HG02678 (cell line): ENCODE measurements around the gene CEP68.
"Not testable (repeated sequence)": the region's sequence is repeated elsewhere in the genome, so short reads cannot be mapped to it uniquely, and the experiment has no call there.

Experiments
- ATAC-seq: cut with Tn5 transposase; IDR thresholded peaks from one replicate; pipeline ENCODE4 v1.9.1; 2021; ENCODE audit warnings: mild to moderate bottlenecking, moderate library complexity; ENCODE audit not compliant: unreplicated experiment

Gene CEP68

DNA sequence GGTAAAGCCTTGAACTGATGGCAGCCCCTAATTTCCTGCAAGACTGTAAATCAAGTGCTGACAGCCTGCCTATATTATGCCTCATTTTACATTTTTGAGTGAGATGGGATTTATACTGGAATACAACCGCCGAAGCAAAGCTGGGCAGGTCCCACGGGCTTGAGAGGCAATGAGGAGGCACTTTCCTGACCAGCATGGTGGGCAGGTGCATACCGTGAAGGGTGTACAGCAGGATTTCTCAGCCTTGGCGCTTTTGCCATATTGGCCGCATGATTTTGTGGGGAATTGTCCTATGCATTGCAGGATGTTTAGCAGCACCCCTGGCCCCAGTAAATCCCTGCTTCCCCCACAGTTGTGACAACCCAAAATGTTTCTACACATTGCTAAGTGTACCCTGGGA, 22.8 kb downstream of the CEP68 start:
- no peak for ATAC-seq

DNA sequence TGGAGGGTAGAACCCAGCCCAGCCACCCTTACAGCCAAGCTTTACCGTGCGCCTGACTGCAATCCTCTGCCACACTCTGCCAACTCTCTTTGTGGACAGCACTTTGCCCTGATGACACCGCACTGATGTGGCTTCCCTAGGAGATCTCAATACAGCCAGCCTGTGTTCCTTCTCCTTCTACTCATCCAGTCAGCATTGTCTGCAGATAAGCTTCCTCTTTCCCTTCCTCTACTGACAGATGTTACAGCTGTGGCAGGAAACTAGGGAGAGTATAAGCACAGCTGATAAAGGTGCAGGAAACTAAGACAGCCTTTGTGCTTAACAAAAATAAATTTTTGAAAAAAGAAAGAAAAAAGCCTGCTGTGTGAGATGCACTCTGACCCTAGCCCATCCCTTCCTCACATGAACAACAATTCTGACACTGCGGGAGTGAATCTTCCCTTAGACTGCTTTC, 25.0 kb downstream of the CEP68 start:
- no peak for ATAC-seq

DNA sequence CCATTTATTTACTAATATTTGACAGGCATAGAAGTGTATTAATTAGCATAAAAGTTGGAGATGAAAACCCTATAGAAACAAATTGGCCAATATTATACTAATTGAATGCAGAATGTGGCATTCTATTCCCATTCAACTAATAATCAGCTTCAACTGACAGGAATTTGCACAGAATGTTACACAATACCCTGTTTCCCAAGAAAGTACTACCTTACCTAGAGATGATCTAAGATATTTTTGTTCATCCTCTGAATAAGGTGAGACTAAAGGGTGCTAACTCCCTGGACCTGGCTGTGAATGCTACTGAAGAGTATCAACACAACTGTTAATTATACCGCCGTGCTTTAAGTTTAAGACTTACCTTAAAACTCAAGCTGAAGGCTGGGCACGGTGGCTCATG, 28.9 kb downstream of the CEP68 start:
- no peak for ATAC-seq

DNA sequence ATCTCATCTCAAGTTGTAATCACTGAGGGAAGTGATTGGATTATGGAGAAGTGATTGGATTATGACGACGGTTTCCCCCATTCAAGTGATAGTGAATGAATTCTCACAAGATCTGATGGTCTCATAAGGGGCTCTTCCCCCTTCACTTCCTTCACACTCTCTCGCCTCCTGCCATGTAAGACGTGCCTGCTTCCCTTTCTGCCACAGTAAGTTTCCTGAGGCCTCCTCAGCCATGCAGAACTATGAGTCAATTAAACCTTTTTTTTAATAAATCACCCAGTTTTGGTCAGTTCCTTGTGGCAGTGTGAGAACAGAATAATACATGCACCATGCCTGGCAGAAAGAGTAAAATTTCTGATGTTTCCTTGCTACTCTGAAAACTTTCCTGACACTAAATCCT, 36.6 kb downstream of the CEP68 start:
- no peak for ATAC-seq

DNA sequence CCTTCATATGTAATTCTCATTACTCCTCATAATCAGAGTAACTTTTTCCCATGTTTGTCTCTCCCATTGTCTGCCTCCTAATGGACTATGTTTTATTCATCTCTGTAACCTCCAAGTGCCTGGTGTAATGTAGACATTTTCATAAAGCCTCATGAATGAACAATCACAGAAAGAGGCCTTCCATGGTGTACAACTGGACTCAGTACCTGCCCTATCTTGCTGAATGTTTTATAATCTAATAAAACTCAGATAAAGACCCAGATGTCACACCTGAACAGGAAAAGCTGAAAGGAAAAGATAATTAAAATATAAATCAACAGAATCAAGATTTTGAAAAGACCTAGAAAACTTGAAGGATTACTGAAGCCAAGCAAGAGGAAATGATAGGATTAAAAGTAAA, 37.0 kb downstream of the CEP68 start:
- no peak for ATAC-seq

DNA sequence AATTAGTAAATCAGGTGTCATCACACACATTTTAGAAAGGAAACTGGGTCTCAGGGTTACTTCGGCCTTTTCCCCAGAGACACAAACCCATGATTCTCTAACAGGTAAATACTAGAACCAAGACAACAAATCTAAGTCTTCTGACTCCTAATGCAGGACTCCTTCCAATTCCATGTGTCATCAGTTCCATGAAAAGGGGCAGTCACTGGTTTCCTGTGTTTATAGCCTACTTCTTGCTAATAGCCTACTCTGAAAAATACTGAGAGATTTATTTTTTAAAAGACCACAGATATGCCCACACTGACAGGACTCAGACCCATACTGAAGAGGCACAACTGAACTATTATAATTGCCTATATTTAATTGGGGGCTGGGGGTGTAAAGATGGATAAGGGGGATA, 40.7 kb downstream of the CEP68 start:
- no peak for ATAC-seq

DNA sequence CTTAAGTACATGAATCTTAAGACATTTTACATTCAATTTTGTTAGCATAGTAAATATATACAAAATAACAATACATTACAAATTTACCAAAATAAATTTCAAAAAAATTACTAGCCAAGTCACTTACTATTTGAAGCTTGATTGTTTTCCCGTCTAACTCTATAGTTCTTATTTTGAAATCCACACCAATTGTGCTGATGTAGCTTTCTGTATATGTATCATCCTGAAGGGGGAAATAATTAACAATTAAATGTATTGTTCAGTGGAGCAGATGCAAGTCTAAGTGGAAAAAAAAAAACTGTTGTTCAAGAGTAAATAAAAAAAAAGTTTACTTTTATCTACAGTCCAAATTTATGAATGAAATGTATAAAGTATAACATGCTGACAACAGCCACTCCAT, 41.6 kb downstream of the CEP68 start:
- no peak for ATAC-seq

DNA sequence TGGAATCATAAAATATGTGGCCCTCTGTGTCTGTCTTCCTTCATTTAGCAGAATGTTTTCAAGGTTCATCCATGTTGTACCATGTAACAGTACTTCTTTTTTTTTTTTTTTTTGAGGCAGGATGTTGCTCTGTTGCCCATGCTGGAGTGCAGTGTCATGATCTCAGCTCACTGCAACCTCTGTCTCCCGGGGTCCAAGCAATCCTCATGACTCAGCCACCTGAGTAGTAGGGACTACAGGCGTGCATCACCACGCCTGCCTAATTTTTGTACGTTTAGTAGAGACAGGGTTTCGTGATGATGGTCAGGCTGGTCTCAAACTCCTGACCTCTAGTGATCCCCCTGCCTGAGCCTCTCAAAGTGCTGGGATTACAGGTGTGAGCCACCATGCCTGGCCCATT, 42.5 kb downstream of the CEP68 start:
- no peak for ATAC-seq

DNA sequence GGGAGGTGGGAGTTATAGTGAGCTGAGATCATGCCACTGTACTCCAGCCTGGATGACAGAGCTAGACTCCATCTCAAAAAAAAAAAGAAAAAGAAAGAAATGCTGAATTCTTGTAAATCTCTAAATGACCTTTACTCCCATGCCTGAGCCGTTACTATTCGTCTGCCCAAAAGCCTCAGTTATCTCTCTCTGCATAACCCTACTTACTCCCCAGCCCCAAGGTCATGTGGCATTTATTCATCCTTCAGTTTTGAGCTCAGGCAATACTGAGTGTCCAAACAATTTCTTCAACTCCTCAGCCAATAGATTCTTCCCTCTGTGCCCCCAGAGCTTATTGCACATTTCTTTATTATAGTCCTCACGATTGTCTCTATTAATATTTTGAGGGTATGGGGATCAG, 44.9 kb downstream of the CEP68 start:
- no peak for ATAC-seq

DNA sequence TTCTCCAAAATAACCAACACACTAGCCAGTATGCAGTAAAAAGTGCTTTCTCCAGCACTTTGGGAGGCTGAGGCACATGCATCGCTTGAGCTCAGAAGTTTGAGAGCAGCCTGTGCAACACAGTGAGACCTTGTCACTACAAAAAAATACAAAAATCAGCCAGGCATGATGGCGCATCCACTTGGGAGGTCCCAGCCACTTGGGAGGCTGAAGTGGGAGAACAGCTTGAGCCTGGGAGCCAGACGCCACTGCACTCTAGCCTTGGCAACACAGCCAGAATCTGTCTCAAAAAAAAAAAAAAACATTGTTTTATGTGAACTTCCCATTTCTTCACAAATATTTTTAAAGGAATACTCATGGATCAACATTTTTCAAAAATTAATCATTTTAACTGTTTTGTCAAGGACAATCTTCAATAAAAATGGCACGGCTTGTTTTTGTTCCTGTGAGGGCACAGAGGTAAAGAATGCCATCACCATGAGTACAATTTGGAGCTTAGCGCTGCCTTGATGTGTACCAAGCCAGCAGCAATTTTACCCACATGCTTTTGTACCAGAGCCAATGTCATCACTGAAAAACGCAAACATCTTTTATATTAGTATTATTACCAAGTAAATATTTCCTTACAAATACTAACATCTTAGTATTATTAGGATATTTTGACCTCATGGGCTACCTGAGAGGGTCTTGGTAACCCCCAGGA, 46.9 kb downstream of the CEP68 start:
- ATAC-seq, result no peak

DNA sequence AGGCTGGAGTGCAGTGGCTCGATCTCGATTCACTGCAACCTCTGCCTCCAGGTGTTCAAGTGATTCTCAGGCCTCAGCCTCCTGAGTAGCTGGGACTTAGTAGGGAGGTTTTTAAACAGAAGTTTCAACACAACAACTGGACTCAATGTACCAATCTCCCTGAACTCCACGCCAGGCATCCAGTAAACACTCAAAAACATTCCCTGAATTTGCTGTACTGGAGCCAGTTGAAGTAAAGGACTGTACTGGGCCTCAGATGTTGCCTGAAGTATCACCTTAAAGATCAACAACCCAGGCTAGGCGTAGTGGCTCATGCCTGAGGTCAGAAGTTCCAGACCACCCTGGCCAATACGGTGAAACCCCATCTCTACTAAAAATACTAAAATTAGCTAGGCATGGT, 51.3 kb downstream of the CEP68 start:
- ATAC-seq, result no peak

DNA sequence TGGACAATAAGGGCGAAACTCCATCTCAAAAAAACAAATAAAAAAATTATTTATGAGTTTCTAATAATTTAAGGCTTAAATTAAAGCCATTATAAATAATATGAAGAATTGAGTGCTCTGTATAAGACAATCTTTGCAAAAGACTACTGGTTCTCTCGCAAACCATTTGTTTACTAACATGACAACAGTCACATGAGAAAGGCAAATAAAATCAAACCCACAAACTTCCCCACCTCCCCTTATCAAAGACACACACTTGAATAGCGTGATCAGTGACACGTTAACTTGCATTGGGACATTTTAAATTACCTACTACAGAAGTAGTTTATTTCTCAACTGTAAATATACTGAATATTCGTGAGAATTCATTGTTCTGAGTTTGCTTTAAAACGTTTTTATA, 52.6 kb downstream of the CEP68 start:
- ATAC-seq, result no peak

DNA sequence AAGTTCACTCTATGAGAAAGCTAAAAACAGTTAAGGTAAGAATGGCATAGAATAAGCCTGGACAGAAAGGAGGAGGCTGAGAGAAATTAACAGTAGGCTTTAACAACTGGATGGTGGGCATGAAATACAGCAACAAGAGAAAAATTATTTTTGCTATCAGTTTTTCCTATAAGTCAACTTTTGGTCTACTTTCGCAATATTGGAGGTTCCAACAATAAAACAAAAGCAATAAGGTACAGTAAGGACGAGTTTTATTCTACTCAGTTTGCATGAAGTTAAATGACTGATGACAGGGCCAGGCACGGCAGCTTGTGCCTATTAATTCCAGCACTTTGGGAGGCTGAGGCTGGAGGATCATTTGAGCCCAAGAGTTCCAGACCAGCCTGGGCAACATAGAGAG, 56.4 kb downstream of the CEP68 start:
- ATAC-seq, result no peak

DNA sequence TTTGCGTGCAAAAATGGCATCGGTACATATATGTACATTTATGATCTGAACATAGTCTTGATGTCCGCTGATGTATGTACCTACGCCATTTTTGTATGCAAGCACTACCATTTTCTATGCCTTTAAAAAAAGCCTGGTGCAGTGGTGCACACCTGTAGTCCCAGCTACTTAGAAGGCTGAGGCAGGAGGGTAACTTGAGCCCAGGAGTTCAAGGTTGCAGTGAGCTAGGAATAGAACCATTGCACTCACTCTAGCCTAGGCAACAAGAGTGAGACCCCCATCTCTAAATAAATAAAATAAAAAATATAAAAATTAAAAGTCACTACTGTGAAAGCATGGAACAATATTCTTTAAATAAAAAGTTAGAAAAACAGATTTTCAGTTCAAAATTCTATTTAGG, 57.0 kb downstream of the CEP68 start:
- ATAC-seq, result no peak

DNA sequence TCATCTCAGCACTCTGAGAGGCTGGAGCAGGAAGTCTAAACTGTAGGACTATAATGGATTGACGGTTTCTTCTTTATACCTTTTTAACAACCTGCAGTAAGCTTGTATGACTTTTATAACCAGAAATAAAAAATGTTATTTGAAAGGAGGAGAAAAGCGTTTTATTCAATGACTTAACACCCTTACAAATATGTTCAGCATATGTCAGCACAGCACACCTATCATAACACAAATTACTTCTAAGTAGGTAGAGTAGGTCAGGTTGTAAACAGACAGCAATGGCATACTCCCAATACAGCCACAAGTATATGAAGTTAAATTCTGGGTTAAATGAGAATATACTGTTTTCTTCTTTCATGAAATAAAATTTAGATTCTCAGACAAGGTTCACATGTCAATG, 57.6 kb downstream of the CEP68 start:
- no peak for ATAC-seq

DNA sequence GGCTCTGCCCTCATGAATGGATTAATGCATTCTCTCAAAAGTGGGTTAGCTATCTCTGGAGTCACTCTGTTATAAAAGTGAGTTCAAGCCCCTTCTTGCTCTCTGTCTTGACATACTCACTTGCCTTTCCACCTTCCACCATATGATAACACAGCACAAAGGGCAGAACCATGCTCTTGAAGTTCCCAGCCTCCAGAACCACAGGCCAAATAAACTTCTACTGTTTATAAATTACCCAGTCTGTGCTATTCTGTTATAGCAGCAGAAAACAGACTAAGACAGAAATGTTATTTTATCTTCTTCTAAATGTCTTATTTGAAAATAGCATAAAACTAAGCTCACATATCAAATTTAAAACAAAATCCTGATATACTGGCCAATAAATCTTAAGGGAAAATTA, 58.7 kb downstream of the CEP68 start:
- ATAC-seq, result no peak

DNA sequence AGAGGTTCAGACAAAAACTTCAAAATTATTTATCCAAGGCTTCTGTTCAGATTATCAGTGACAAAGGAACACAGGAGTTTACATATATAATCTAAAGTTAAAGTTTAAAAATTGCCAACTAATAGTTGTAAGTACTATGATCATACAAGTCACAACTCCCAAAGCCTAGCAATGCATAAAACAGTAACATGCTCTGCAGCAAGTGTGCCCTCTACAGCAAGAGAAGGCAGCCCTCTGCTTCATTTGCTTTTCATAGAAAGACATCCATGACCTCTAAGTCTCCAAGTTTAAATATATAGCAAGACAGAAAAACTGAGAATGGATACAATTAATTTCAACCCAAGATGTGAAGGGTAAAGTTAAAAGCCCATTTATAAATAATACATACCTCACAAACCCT, 60.4 kb downstream of the CEP68 start:
- no peak for ATAC-seq

DNA sequence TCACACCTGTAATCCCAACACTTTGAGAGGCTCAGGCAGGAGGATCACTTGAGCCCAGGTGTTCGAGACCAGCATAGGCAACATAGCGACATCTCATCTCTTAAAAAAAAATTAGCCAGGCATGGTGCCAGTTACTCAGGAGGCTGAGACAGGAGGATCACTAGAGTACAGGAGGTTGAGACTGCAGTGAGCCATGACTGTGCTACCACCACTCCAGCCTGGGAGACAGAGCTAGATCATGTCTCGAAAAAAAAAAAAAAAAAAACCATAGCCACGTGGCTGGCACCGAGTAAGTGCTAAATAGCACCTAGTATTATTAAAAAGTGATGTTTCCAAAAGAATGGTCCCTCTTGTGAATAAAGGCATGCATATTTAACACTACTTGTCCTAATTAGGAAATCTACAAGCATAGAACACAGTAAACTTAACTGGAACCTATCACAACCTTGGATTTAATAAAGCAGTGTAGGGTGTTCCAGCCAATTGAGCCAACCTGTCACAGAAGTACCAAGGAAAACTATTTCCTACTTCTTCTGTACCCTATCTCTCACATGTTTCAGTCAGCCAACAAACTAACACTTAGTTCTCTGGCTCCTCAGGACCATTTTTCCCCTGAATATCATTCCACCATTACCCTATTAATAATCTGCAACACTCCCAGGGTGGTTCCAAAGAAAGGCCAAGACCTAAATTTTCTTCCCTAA, 64.9 kb downstream of the CEP68 start:
- no peak for ATAC-seq

DNA sequence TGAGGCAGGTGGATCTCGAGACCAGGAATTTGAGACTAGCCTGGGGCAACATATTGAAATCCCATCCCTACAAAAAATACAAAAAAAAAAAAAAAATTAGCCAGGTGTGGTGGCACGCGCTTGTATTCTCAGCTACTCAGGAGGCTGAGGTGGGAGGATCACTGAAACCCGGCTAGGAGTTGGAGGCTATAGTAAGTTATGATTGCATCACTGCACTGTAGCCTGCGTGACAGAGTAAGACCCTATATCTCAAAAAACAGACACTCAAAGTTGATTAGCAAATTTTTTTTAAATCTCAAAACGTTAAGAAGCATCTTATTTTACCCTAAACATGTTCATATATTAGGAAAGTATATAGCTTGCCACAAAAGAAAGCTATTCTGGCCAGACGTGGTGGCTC, 66.1 kb downstream of the CEP68 start:
- no peak for ATAC-seq

DNA sequence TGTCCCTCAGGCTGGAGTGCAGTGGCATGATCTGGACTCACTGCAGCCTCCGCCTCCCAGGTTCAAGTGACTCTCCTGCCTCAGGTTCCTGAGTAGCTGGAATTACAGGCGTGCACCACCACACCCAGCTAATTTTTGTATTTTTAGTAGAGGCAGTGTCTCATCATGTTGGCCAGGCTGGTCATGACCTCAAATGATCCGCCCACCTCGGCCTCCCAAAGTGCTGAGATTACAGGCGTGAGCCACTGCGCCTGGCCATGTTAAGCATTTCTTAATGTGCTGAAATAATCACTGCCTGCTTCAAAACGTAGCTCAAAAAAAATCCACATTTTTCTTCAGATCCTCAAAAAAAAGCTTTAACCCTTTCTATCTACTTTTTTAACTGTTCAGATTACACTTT, 69.2 kb downstream of the CEP68 start:
- not testable (repeated sequence) for ATAC-seq

DNA sequence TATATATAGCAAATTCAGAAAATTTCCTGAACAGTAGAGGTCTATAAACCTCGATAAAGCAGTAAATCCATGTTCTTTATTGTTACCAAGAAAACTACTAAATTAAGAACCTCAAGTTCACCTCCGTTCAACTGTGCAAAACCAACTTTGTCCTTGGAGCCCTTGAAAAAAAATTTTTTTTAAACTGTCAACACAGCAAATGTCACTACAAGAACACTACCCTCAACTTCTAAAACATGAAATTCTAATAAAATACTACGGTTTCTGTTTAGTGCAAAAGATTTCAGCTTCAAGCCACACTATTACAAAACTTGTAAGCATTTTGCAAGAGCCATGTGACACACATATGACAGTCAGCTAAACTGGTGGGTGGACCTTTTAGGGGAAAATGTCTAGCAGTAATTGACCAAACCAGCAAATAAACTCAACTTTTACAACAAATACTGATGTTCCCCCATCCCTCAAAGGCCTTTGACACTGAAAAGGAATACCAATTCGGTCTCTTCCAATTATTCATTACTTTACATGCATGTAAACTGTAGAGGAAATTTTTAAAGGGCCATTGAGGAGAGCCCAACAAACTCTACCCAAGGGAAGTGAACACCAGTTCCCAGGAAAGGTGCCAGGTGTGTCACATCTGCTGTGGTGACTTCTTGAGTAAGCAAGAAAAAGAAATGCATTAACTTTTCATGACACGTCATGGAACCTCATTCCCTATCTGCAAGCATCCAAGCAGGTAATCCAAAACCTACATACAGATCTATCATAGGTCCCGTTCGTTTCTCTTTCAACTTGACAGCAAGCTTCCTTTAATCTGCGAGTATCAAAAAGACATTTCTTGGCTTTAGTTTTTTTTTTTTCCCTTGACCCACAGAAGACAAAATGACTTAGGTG, 72.3 kb downstream of the CEP68 start:
- ATAC-seq, result no peak
